Measurements from ENCODE around the gene VWA3B.

DNA sequence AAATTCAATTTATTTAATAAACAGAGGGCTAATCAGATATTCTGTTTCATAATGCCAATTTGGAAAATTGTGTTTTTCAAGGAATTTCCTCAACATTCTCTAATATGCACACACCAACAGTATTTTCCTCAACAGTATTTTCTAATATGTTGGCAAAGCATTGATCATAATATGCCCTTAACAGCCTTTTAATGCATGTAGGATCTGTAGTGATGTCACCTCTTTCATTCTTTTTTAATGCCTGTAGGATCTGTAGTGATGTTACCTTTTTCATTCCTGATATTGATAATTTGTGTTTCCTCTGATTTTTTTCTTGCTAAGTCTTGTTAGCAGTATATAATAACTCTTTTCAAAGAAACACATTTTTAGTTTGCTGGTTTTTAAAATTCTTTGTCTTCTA lies 15.9 kb downstream of the VWA3B start:
- TF ChIP-seq, protein P1, sequence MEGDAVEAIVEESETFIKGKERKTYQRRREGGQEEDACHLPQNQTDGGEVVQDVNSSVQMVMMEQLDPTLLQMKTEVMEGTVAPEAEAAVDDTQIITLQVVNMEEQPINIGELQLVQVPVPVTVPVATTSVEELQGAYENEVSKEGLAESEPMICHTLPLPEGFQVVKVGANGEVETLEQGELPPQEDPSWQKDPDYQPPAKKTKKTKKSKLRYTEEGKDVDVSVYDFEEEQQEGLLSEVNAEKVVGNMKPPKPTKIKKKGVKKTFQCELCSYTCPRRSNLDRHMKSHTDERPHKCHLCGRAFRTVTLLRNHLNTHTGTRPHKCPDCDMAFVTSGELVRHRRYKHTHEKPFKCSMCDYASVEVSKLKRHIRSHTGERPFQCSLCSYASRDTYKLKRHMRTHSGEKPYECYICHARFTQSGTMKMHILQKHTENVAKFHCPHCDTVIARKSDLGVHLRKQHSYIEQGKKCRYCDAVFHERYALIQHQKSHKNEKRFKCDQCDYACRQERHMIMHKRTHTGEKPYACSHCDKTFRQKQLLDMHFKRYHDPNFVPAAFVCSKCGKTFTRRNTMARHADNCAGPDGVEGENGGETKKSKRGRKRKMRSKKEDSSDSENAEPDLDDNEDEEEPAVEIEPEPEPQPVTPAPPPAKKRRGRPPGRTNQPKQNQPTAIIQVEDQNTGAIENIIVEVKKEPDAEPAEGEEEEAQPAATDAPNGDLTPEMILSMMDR (IDR thresholded peaks at IDR 0.05), result no peak
- TF ChIP-seq POLR2A (IDR thresholded peaks at IDR 0.05; ENCODE audit: low read length) (no peak), HMGXB4 (CRISPR knock-in tag; IDR thresholded peaks at IDR 0.05; ENCODE audit: borderline replicate concordance) (no peak)
